Activated naive CD4-positive, alpha-beta T cell treated with anti-CD3 and anti-CD28 coated beads, Interleukin-2, amount 10 ng/mL, durations not matched to agents 7 days and 5 days (primary cell): Measurements from ENCODE around the gene FRAT1.

ENCODE experiments used
- CTCF ChIA-PET: fragments of 350-600 bp; sonication (Branson Sonifier 250); formaldehyde crosslinking; loops from one replicate; lab custom pipeline; 2021; ENCODE audit warnings: antibody characterized with exemption; lab: Charles Lee
- DNase-seq: peaks from one replicate; pipeline ENCODE4 v3.0.0-alpha.2; 2020
- H3K27ac Mint-ChIP-seq: one replicate; pipeline ENCODE4 v1.8.0; 2021; ENCODE audit warnings: mild to moderate bottlenecking, moderate library complexity, mixed read lengths
- H3K27me3 Mint-ChIP-seq: one replicate; pipeline ENCODE4 v1.8.0; 2021; ENCODE audit warnings: mild to moderate bottlenecking, mixed read lengths
- H3K36me3 Mint-ChIP-seq: one replicate; pipeline ENCODE4 v1.8.0; 2021; ENCODE audit warnings: mixed read lengths
- H3K4me1 Mint-ChIP-seq: one replicate; pipeline ENCODE4 v1.8.0; 2021; ENCODE audit warnings: mixed read lengths
- H3K4me3 Mint-ChIP-seq: one replicate; pipeline ENCODE4 v1.8.0; 2021; ENCODE audit warnings: mild to moderate bottlenecking, moderate library complexity, mixed read lengths
- H3K9me3 Mint-ChIP-seq: one replicate; pipeline ENCODE4 v1.8.0; 2021; ENCODE audit warnings: mixed read lengths

The FRAT1 gene

GRCh38 chr10:97320480-97321031 is 1.5 kb downstream of the FRAT1 start:
- peak overlapping the region; percentile 91 for H3K27ac Mint-ChIP-seq
- H3K4me3 Mint-ChIP-seq, result peak overlapping the region; percentile 81
- peaks cover 27% of the 10 kb centered on the region for H3K4me1 Mint-ChIP-seq
- no peaks in the 10 kb centered on the region for H3K9me3 Mint-ChIP-seq
- peak; percentile 54 for DNase-seq
- peaks cover 3% of the 10 kb centered on the region for H3K36me3 Mint-ChIP-seq
- H3K27me3 Mint-ChIP-seq, result peaks cover 20% of the 10 kb centered on the region
- CTCF ChIA-PET, result interaction anchor here (0.9 to 2.6 kb wide), 4 partner anchors 12 to 42 kb away, joined by 3 to 18 read pairs (median 6); no protein-coding TSS in a partner anchor

GRCh38 chr10:97321032-97321803 is 2.1 kb downstream of the FRAT1 start:
- peaks cover 3% of the 10 kb centered on the region for H3K36me3 Mint-ChIP-seq
- peak; percentile 31 for DNase-seq
- peak overlapping the region; percentile 81 for H3K4me3 Mint-ChIP-seq
- CTCF ChIA-PET, result interaction anchor here (1.0 to 1.9 kb wide), 2 partner anchors 13 to 42 kb away, joined by 4 to 7 read pairs; partner anchors contain the start of gene FRAT2
- H3K27me3 Mint-ChIP-seq, result peaks cover 20% of the 10 kb centered on the region
- no peaks in the 10 kb centered on the region for H3K9me3 Mint-ChIP-seq
- H3K27ac Mint-ChIP-seq, result peak overlapping the region; percentile 91
- H3K4me1 Mint-ChIP-seq, result peaks cover 30% of the 10 kb centered on the region

GRCh38 chr10:97321804-97322190 is 2.7 kb downstream of the FRAT1 start:
- H3K36me3 Mint-ChIP-seq, result peaks cover 3% of the 10 kb centered on the region
- peaks cover 35% of the 10 kb centered on the region for H3K4me1 Mint-ChIP-seq
- H3K9me3 Mint-ChIP-seq, result no peaks in the 10 kb centered on the region
- peak overlapping the region; percentile 81 for H3K4me3 Mint-ChIP-seq
- CTCF ChIA-PET, result interaction anchor here (1.0 to 1.9 kb wide), 2 partner anchors 12 to 43 kb away, joined by 4 to 7 read pairs; partner anchors contain the start of gene FRAT2
- H3K27ac Mint-ChIP-seq, result no peak overlapping the region
- no peak for DNase-seq
- peaks cover 17% of the 10 kb centered on the region for H3K27me3 Mint-ChIP-seq

GRCh38 chr10:97323501-97323900 is 4.4 kb downstream of the FRAT1 start:
- no peak for DNase-seq
- CTCF ChIA-PET, result interaction anchor here (0.6 kb wide), 1 partner anchor 26 kb away, joined by 3 read pairs; no protein-coding TSS in a partner anchor
- Mint-ChIP-seq H3K4me3 (no peak overlapping the region), H3K36me3 (peaks cover 5% of the 10 kb centered on the region), H3K27ac (no peak overlapping the region), H3K9me3 (no peaks in the 10 kb centered on the region), H3K27me3 (peaks cover 14% of the 10 kb centered on the region), H3K4me1 (peaks cover 48% of the 10 kb centered on the region)

- CTCF ChIA-PET, result interaction anchor here (1.0 to 1.2 kb wide), 2 partner anchors 11 to 47 kb away, joined by 3 to 4 read pairs; no protein-coding TSS in a partner anchor
- no peak overlapping the region for H3K27ac Mint-ChIP-seq
- peaks cover 14% of the 10 kb centered on the region for H3K36me3 Mint-ChIP-seq
- H3K4me3 Mint-ChIP-seq, result no peak overlapping the region
- peaks cover 49% of the 10 kb centered on the region for H3K4me1 Mint-ChIP-seq
- H3K9me3 Mint-ChIP-seq, result no peaks in the 10 kb centered on the region
- peaks cover 9% of the 10 kb centered on the region for H3K27me3 Mint-ChIP-seq
- DNase-seq, result no peak
Measured at GRCh38 chr10:97325754-97326153, 6.7 kb downstream of the FRAT1 start.

GRCh38 chr10:97327348-97328294 is 8.6 kb downstream of the FRAT1 start:
- Mint-ChIP-seq H3K27me3 (peaks cover 4% of the 10 kb centered on the region), H3K9me3 (no peaks in the 10 kb centered on the region), H3K4me1 (peaks cover 54% of the 10 kb centered on the region), H3K36me3 (peaks cover 19% of the 10 kb centered on the region), H3K4me3 (no peak overlapping the region), H3K27ac (peak overlapping the region; percentile 47)
- CTCF ChIA-PET, result interaction anchor here (0.6 kb wide), 2 partner anchors 73 to 118 kb away, joined by 3 read pairs; no protein-coding TSS in a partner anchor
- DNase-seq, result no peak

GRCh38 chr10:97328646-97329453 is 9.8 kb downstream of the FRAT1 start:
- Mint-ChIP-seq H3K27ac (peak overlapping the region; percentile 64), H3K4me1 (peaks cover 65% of the 10 kb centered on the region), H3K4me3 (no peak overlapping the region), H3K36me3 (peaks cover 25% of the 10 kb centered on the region), H3K9me3 (no peaks in the 10 kb centered on the region), H3K27me3 (no peaks in the 10 kb centered on the region)
- DNase-seq, result no peak
- CTCF ChIA-PET, result interaction anchor here (0.7 kb wide), 1 partner anchor 50 kb away, joined by 4 read pairs; no protein-coding TSS in a partner anchor

- no peaks in the 10 kb centered on the region for H3K27me3 Mint-ChIP-seq
- H3K27ac Mint-ChIP-seq, result no peak overlapping the region
- H3K4me1 Mint-ChIP-seq, result peaks cover 65% of the 10 kb centered on the region
- no peaks in the 10 kb centered on the region for H3K9me3 Mint-ChIP-seq
- DNase-seq, result no peak
- H3K4me3 Mint-ChIP-seq, result no peak overlapping the region
- CTCF ChIA-PET, result interaction anchor here (0.7 kb wide), 1 partner anchor 51 kb away, joined by 4 read pairs; no protein-coding TSS in a partner anchor
- peaks cover 25% of the 10 kb centered on the region for H3K36me3 Mint-ChIP-seq
Measured at GRCh38 chr10:97329766-97330165, 10.7 kb downstream of the FRAT1 start.

- H3K27me3 Mint-ChIP-seq, result peaks cover 9% of the 10 kb centered on the region
- peaks cover 66% of the 10 kb centered on the region for H3K4me1 Mint-ChIP-seq
- H3K36me3 Mint-ChIP-seq, result peaks cover 25% of the 10 kb centered on the region
- peak overlapping the region; percentile 6 for H3K4me3 Mint-ChIP-seq
- CTCF ChIA-PET, result interaction anchor here (0.9 to 3.3 kb wide), 3 partner anchors 12 to 53 kb away, joined by 3 to 18 read pairs (median 13); partner anchors contain the start of gene FRAT1
- no peaks in the 10 kb centered on the region for H3K9me3 Mint-ChIP-seq
- H3K27ac Mint-ChIP-seq, result no peak overlapping the region
- DNase-seq, result no peak
Measured at GRCh38 chr10:97331153-97331703, 12.2 kb downstream of the FRAT1 start.

GRCh38 chr10:97332591-97333350 is 13.7 kb downstream of the FRAT1 start:
- Mint-ChIP-seq H3K36me3 (peaks cover 25% of the 10 kb centered on the region), H3K4me3 (peak overlapping the region; percentile 81), H3K27ac (peak overlapping the region; percentile 87), H3K9me3 (no peaks in the 10 kb centered on the region), H3K4me1 (peaks cover 51% of the 10 kb centered on the region), H3K27me3 (peaks cover 24% of the 10 kb centered on the region)
- CTCF ChIA-PET, result interaction anchor here (0.6 to 3.3 kb wide), 7 partner anchors 11 to 260 kb away, joined by 3 to 18 read pairs (median 4); partner anchors contain the start of gene FRAT1
- DNase-seq, result no peak

GRCh38 chr10:97333351-97333600 is 14.2 kb downstream of the FRAT1 start:
- H3K36me3 Mint-ChIP-seq, result peaks cover 23% of the 10 kb centered on the region
- peaks cover 47% of the 10 kb centered on the region for H3K4me1 Mint-ChIP-seq
- peak overlapping the region; percentile 81 for H3K4me3 Mint-ChIP-seq
- H3K9me3 Mint-ChIP-seq, result no peaks in the 10 kb centered on the region
- H3K27ac Mint-ChIP-seq, result peak overlapping the region; percentile 87
- DNase-seq, result no peak
- H3K27me3 Mint-ChIP-seq, result peaks cover 29% of the 10 kb centered on the region
- CTCF ChIA-PET, result interaction anchor here (0.6 to 3.3 kb wide), 9 partner anchors 12 to 260 kb away, joined by 3 to 18 read pairs (median 4); partner anchors contain the start of gene FRAT1
